ENCODE data around the gene ATP7B. TPM values are rescaled to one million over a fixed set of nuclear protein-coding genes. Genes with fewer than 3 reads are reported as not detected.
"Not testable (repeated sequence)": the region's sequence is repeated elsewhere in the genome, so short reads cannot be mapped to it uniquely, and the experiment has no call there.

The ATP7B gene
- total RNA-seq, 4 donors from 2014 or later: 3.2 to 8.1 (median 6.7) TPM

- Histone ChIP-seq H3K4me1 (peaks cover 0 to 8% (median 0%) of the 10 kb centered on the region in 3 donors), H3K4me3 (no peak overlapping the region), H3K36me3 (no peaks in the 10 kb centered on the region), H3K27me3 (no peaks in the 10 kb centered on the region), H3K27ac (no peak overlapping the region), H3K9me3 (no peaks in the 10 kb centered on the region)
- no peak for ATAC-seq
- 82% methylated on average over 3 of the region's 12 CpGs; no CpG with 5 or more reads in 1 of the 2 donors for WGBS, 2 donors (ENCODE audit: low coverage in 1 of 2)
- TF ChIP-seq EP300 (IDR thresholded peaks at IDR 0.05): no peak
- no peak for TF ChIP-seq CTCF (IDR thresholded peaks at IDR 0.05)
- no peak for TF ChIP-seq POLR2AphosphoS5 (IDR thresholded peaks at IDR 0.05)
Measured at GRCh38 chr13:51910508-51910907, 100.7 kb downstream of the ATP7B start.

GRCh38 chr13:51909265-51909664 is 102.0 kb downstream of the ATP7B start:
- not testable (repeated sequence) for H3K9me3 ChIP-seq, ATAC-seq, H3K27ac ChIP-seq, H3K4me1 ChIP-seq, H3K27me3 ChIP-seq, H3K36me3 ChIP-seq, H3K4me3 ChIP-seq
- WGBS, 2 donors (ENCODE audit: low coverage in 1 of 2): 81 to 83% methylated on average over 5 of the region's 5 CpGs

GRCh38 chr13:51907040-51907732 is 104.1 kb downstream of the ATP7B start:
- ATAC-seq: no peak
- Histone ChIP-seq H3K4me1 (peaks cover 0 to 8% (median 0%) of the 10 kb centered on the region in 3 donors), H3K27ac (no peak overlapping the region), H3K36me3 (no peaks in the 10 kb centered on the region), H3K27me3 (no peaks in the 10 kb centered on the region), H3K4me3 (no peak overlapping the region), H3K9me3 (no peaks in the 10 kb centered on the region)
- WGBS, 2 donors (ENCODE audit: low coverage in 1 of 2): 89 to 100% methylated on average over 6 to 7 of the region's 8 CpGs
- TF ChIP-seq EP300 (IDR thresholded peaks at IDR 0.05) (no peak), POLR2A (IDR thresholded peaks at IDR 0.05) (no peak), POLR2AphosphoS5 (IDR thresholded peaks at IDR 0.05) (no peak), CTCF (IDR thresholded peaks at IDR 0.05) (no peak)

- peaks cover 0 to 8% (median 0%) of the 10 kb centered on the region in 3 donors for H3K4me1 ChIP-seq
- no peak for ATAC-seq
Measured at GRCh38 chr13:51906581-51906980, 104.7 kb downstream of the ATP7B start.

GRCh38 chr13:51905787-51906186 is 105.5 kb downstream of the ATP7B start:
- no peak for ATAC-seq
- WGBS, 2 donors (ENCODE audit: low coverage in 1 of 2): 90% methylated on average over 3 of the region's 6 CpGs; no CpG with 5 or more reads in 1 of the 2 donors
- H3K27me3 ChIP-seq: no peaks in the 10 kb centered on the region
- peaks cover 0 to 8% (median 0%) of the 10 kb centered on the region in 3 donors for H3K4me1 ChIP-seq
- no peak overlapping the region for H3K27ac ChIP-seq
- H3K4me3 ChIP-seq: no peak overlapping the region
- H3K9me3 ChIP-seq: no peaks in the 10 kb centered on the region
- no peaks in the 10 kb centered on the region for H3K36me3 ChIP-seq
- no peak for TF ChIP-seq POLR2AphosphoS5 (IDR thresholded peaks at IDR 0.05)
- no peak for TF ChIP-seq CTCF (IDR thresholded peaks at IDR 0.05)
- TF ChIP-seq EP300 (IDR thresholded peaks at IDR 0.05): no peak
- no peak for TF ChIP-seq POLR2A (IDR thresholded peaks at IDR 0.05)

More at GRCh38 chr13:51906581-51906980, 104.7 kb downstream of the ATP7B start:
- TF ChIP-seq POLR2A (IDR thresholded peaks at IDR 0.05) (no peak), EP300 (IDR thresholded peaks at IDR 0.05) (no peak)
- no peak overlapping the region for H3K4me3 ChIP-seq
- WGBS, 2 donors (ENCODE audit: low coverage in 1 of 2): 44% methylated on average over 2 of the region's 3 CpGs; no CpG with 5 or more reads in 1 of the 2 donors
- H3K9me3 ChIP-seq: no peaks in the 10 kb centered on the region
- H3K27ac ChIP-seq: no peak overlapping the region
- no peaks in the 10 kb centered on the region for H3K36me3 ChIP-seq
- no peaks in the 10 kb centered on the region for H3K27me3 ChIP-seq

- H3K4me1 ChIP-seq: peaks cover 0 to 8% (median 0%) of the 10 kb centered on the region in 3 donors
- TF ChIP-seq EP300 (IDR thresholded peaks at IDR 0.05) (no peak), POLR2AphosphoS5 (IDR thresholded peaks at IDR 0.05) (no peak), POLR2A (IDR thresholded peaks at IDR 0.05) (no peak), CTCF (IDR thresholded peaks at IDR 0.05) (no peak)
- H3K9me3 ChIP-seq: no peaks in the 10 kb centered on the region
- 61% methylated on average over 4 of the region's 4 CpGs; no CpG with 5 or more reads in 1 of the 2 donors for WGBS, 2 donors (ENCODE audit: low coverage in 1 of 2)
- H3K36me3 ChIP-seq: no peaks in the 10 kb centered on the region
- no peak for ATAC-seq
- H3K27me3 ChIP-seq: no peaks in the 10 kb centered on the region
- no peak overlapping the region for H3K4me3 ChIP-seq
- no peak overlapping the region for H3K27ac ChIP-seq
Measured at GRCh38 chr13:51902776-51903175, 108.5 kb downstream of the ATP7B start.

All from gastroesophageal sphincter (tissue), 4 donors.